ENCODE results near the gene UBAC2. TPM values are rescaled to one million over a fixed set of nuclear protein-coding genes. Genes with fewer than 3 reads are reported as not detected.
"Not testable (repeated sequence)": the region's sequence is repeated elsewhere in the genome, so short reads cannot be mapped to it uniquely, and the experiment has no call there.

The UBAC2 gene
- total and polyA plus RNA-seq, 4 experiments from 2014 or later, result 88.4 to 161 (median 101) TPM

DNA sequence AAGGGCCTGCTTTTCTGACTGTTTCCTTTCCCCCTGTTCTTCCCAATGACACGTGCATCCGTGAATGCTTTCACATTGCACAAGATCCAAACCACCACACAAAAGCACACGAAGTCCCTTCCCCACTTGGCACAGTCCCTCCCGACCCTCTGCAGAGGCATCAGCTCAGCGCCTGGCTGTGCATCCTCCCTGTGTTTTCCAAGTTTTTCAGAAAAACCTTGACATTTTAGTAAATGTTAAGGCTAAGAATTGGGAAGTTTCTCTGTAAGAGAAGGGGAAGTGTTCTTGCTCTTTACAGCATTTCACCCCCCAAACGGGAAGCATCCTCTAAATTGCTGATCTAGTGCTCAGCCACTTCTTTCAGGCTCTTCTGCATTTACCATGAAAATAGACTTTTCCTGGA, 206.1 kb downstream of the UBAC2 start:
- Histone ChIP-seq H3K36me3 (ENCODE audit: insufficient read depth, low read length) (no peaks in the 10 kb centered on the region), H3K4me1 (ENCODE audit: insufficient read depth, low read length) (peaks cover 7% of the 10 kb centered on the region), H3K9me3 (ENCODE audit: control insufficient read depth in 1 of 2, low read length in 2 of 2) (no peaks in the 10 kb centered on the region), H3K4me3 (ENCODE audit: low read length in 2 of 2) (no peak overlapping the region), H3K27me3 (ENCODE audit: insufficient read depth, low read length) (no peaks in the 10 kb centered on the region), H3K27ac (ENCODE audit: low read depth, low read length) (no peak overlapping the region)
- H3K27ac Mint-ChIP-seq, result no peak overlapping the region
- intact Hi-C loops (cut with micrococcal nuclease), result no loop called here
- no peak for DNase-seq
- no peaks in the 10 kb centered on the region for H3K27me3 Mint-ChIP-seq
- peaks cover 12 to 14% (median 13%) of the 10 kb centered on the region in 4 donors for H3K4me1 Mint-ChIP-seq
- CTCF ChIA-PET (ENCODE audit: partially characterized antibody), result interaction anchor here (1.4 to 1.7 kb wide), 2 partner anchors 13 to 141 kb away, joined by 4 read pairs; no protein-coding TSS in a partner anchor
- POLR2A ChIA-PET (ENCODE audit: partially characterized antibody), result no interaction called here
- no peaks in the 10 kb centered on the region for H3K36me3 Mint-ChIP-seq
- H3K4me3 Mint-ChIP-seq, result no peak overlapping the region
- H3K9me3 Mint-ChIP-seq, result peaks cover 0 to 2% (median 0%) of the 10 kb centered on the region in 8 donors

DNA sequence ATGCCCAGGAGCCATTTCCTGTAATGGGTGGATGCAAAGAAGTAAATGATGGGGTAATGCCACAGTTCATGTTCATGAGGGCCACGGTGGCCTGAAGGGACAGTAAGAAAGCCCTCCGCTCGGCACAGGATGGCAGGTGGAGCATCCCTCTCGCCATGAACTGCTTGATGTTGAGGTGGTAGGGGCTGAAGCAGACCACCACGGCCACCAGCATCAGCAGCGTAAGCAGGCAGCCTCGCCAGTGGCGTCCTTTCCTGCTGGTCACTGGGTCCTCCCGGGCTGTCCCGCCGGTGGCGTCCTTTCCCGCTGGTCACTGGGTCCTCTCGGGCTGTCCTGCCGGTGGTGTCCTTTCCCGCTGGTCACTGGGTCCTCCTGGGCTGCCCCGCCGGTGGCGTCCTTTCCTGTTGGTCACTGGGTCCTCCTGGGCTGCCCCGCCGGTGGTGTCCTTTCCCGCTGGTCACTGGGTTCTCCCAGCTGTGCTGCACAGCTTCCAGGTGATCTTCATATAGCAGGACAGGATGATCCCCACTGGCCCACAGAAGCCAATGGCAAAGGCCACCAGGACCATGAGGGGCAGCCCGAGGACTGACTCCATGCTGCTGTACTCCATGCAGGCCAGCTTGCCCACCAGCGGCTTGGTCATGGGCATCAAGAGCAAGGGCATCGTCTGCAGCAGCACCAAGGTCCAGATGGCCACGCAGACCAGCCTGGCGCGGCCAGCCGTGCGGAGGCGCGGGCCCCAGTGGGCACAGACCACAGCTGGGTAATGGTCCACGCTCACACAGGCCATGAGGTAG, 207.4 kb downstream of the UBAC2 start:
- Histone ChIP-seq H3K36me3 (ENCODE audit: insufficient read depth, low read length) (no peaks in the 10 kb centered on the region), H3K27ac (ENCODE audit: low read depth, low read length) (no peak overlapping the region), H3K4me1 (ENCODE audit: insufficient read depth, low read length) (peaks cover 7% of the 10 kb centered on the region), H3K27me3 (ENCODE audit: insufficient read depth, low read length) (no peaks in the 10 kb centered on the region), H3K4me3 (ENCODE audit: low read length in 2 of 2) (no peak overlapping the region), H3K9me3 (ENCODE audit: control insufficient read depth in 1 of 2, low read length in 2 of 2) (no peaks in the 10 kb centered on the region)
- H3K27me3 Mint-ChIP-seq, result no peaks in the 10 kb centered on the region
- ChIA-PET POLR2A (ENCODE audit: partially characterized antibody) (interaction anchor here (1.1 kb wide), 1 partner anchor 208 kb away, joined by 5 read pairs; the partner anchor contains the start of gene UBAC2), CTCF (ENCODE audit: partially characterized antibody) (interaction anchor here (1.4 to 1.7 kb wide), 3 partner anchors 12 to 142 kb away, joined by 3 to 4 read pairs (median 4); no protein-coding TSS in a partner anchor)
- DNase-seq, result no peak
- no peak overlapping the region for H3K4me3 Mint-ChIP-seq
- intact Hi-C loops (cut with micrococcal nuclease), result no loop called here
- H3K27ac Mint-ChIP-seq, result peak overlapping the region in 1 of 7 donors; percentile 35
- H3K4me1 Mint-ChIP-seq, result peaks cover 12 to 14% (median 13%) of the 10 kb centered on the region in 4 donors
- H3K36me3 Mint-ChIP-seq, result no peaks in the 10 kb centered on the region
- peaks cover 0 to 3% (median 0%) of the 10 kb centered on the region in 8 donors for H3K9me3 Mint-ChIP-seq

DNA sequence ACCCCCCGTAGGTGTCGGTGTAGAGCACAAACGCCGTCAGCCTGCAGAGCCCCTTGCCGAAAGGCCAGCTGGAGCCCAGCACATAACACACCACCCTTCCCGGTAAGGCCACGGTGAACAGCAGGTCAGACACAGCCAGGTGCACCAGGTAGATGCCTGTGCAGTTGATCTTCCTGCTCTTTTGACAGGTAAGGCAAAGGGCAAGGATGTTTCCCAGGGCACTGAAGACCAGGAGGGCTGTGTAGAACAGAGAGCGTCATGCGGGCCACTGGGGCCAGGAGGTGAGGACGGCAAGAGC, 208.0 kb downstream of the UBAC2 start:
- Mint-ChIP-seq H3K27ac (peak overlapping the region in 1 of 7 donors; percentile 43), H3K4me3 (no peak overlapping the region), H3K4me1 (peaks cover 9 to 12% (median 11%) of the 10 kb centered on the region in 4 donors), H3K36me3 (no peaks in the 10 kb centered on the region), H3K9me3 (peaks cover 0 to 3% (median 0%) of the 10 kb centered on the region in 8 donors), H3K27me3 (no peaks in the 10 kb centered on the region)
- POLR2A ChIA-PET (ENCODE audit: partially characterized antibody), result no interaction called here
- Histone ChIP-seq H3K36me3 (ENCODE audit: insufficient read depth, low read length) (no peaks in the 10 kb centered on the region), H3K27me3 (ENCODE audit: insufficient read depth, low read length) (no peaks in the 10 kb centered on the region), H3K4me1 (ENCODE audit: insufficient read depth, low read length) (peaks cover 4% of the 10 kb centered on the region), H3K9me3 (ENCODE audit: control insufficient read depth in 1 of 2, low read length in 2 of 2) (no peaks in the 10 kb centered on the region), H3K27ac (ENCODE audit: low read depth, low read length) (no peak overlapping the region), H3K4me3 (ENCODE audit: low read length in 2 of 2) (no peak overlapping the region)
- no peak for DNase-seq
- intact Hi-C loops (cut with micrococcal nuclease), result no loop called here
- CTCF ChIA-PET (ENCODE audit: partially characterized antibody), result interaction anchor here (1.4 to 1.6 kb wide), 2 partner anchors 12 to 22 kb away, joined by 3 read pairs; no protein-coding TSS in a partner anchor

DNA sequence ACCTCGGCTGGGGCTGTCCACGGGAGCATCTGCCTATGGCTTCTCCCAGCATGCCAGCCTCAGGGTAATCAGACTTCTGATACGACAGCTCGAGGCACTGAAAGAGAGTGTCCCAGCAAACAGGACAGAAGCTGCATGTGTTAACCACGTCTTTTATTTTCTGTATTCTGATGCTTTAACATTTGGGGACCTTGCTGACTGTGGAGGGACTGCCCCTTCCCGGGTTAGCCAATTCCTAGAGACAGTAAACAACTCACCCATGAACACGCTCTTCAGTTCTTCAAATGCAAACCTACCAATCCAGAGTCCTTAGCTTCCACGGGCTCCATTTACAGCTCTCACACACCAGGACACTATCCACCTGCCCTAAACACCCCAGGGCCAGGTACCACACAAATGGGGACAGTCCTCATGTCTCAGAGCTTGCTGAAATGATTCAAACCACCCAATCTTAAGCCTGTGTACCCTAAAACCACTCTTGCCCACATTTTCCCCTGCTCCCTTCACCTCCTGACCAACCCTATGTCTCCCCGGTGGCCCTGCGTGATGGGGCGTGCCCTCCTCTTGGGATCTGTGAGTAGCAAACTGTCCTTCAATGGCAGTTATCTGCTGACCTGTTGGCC, 208.9 kb downstream of the UBAC2 start:
- intact Hi-C loops (cut with micrococcal nuclease); H3K27me3 Mint-ChIP-seq; H3K27me3 ChIP-seq (ENCODE audit: insufficient read depth, low read length); H3K36me3 ChIP-seq (ENCODE audit: insufficient read depth, low read length); DNase-seq; H3K4me3 Mint-ChIP-seq; H3K36me3 Mint-ChIP-seq; H3K9me3 ChIP-seq (ENCODE audit: control insufficient read depth in 1 of 2, low read length in 2 of 2); H3K4me1 Mint-ChIP-seq; H3K4me3 ChIP-seq (ENCODE audit: low read length in 2 of 2); H3K27ac ChIP-seq (ENCODE audit: low read depth, low read length); H3K9me3 Mint-ChIP-seq; H3K4me1 ChIP-seq (ENCODE audit: insufficient read depth, low read length): not testable (repeated sequence)
- H3K27ac Mint-ChIP-seq, result peak overlapping the region in 1 of 7 donors; percentile 3
- CTCF ChIA-PET (ENCODE audit: partially characterized antibody), result interaction anchor here (0.6 to 1.6 kb wide), 4 partner anchors 11 to 1236 kb away, joined by 3 read pairs; no protein-coding TSS in a partner anchor
- POLR2A ChIA-PET (ENCODE audit: partially characterized antibody), result interaction anchor here (0.9 to 1.0 kb wide), 2 partner anchors 10 to 16 kb away, joined by 3 read pairs; no protein-coding TSS in a partner anchor

DNA sequence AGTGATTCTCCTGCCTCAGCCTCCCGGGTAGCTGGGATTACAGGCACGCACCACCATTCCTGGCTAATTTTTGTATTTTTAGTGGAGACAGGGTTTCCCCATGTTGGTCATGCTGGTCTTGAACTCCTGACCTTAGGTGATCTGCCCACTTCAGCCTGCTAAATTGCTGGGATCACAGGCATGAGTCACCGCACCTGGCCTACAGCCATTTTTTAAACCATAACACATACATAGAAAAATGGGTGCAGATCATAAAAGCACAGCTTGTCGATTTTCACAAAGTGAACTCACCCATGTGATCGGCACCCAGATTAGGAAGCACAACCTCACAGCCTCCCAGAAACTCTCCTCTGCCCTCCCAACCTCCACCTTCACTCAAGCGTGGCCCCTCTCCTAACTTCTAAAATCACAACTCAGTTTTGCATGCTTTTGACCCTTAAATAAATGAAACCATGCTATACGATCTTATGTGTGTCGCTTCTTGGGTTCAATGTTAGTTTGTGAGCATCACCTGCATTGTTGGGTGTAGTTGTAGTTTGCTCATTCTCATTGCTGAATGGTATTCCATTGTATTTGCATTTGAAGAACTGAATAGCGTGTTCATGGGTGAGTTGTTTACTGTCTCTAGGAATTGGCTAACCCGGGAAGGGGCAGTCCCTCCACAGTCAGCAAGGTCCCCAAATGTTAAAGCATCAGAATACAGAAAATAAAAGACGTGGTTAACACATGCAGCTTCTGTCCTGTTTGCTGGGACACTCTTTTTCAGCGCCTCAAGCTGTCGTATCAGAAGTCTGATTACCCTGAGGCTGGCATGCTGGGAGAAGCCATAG, 210.2 kb downstream of the UBAC2 start:
- H3K9me3 ChIP-seq (ENCODE audit: control insufficient read depth in 1 of 2, low read length in 2 of 2); H3K4me1 ChIP-seq (ENCODE audit: insufficient read depth, low read length); H3K4me1 Mint-ChIP-seq; H3K4me3 Mint-ChIP-seq; intact Hi-C loops (cut with micrococcal nuclease); H3K27me3 Mint-ChIP-seq; H3K36me3 ChIP-seq (ENCODE audit: insufficient read depth, low read length); DNase-seq; H3K9me3 Mint-ChIP-seq; H3K36me3 Mint-ChIP-seq; H3K27me3 ChIP-seq (ENCODE audit: insufficient read depth, low read length); H3K4me3 ChIP-seq (ENCODE audit: low read length in 2 of 2); H3K27ac ChIP-seq (ENCODE audit: low read depth, low read length): not testable (repeated sequence)
- H3K27ac Mint-ChIP-seq, result peak overlapping the region in 1 of 7 donors; percentile 50
- ChIA-PET POLR2A (ENCODE audit: partially characterized antibody) (interaction anchor here (0.9 to 1.4 kb wide), 2 partner anchors 9 kb away, joined by 3 to 4 read pairs; no protein-coding TSS in a partner anchor), CTCF (ENCODE audit: partially characterized antibody) (interaction anchor here (1.3 to 4.0 kb wide), 3 partner anchors 9 to 24 kb away, joined by 3 to 27 read pairs (median 14); no protein-coding TSS in a partner anchor)

DNA sequence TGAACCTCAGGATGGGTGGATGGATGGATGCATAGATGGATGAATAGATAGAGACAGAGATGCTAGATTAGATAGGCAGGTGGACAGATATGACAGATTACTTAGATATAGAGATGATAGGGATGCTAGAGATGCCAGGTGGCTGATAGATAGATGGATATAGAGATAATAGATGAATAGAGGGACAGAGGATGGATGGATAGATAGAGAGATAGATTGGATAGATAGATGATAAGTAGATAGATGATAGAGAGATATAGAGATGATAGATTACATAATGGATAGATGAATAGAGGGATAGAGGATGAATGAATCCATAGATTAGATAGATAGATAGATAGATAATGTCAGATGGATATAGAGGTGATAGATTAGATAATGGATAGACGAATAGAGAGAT, 212.2 kb downstream of the UBAC2 start:
- Histone ChIP-seq H3K4me3 (ENCODE audit: low read length in 2 of 2) (no peak overlapping the region), H3K27ac (ENCODE audit: low read depth, low read length) (no peak overlapping the region), H3K4me1 (ENCODE audit: insufficient read depth, low read length) (peaks cover 6% of the 10 kb centered on the region), H3K27me3 (ENCODE audit: insufficient read depth, low read length) (no peaks in the 10 kb centered on the region), H3K36me3 (ENCODE audit: insufficient read depth, low read length) (no peaks in the 10 kb centered on the region), H3K9me3 (ENCODE audit: control insufficient read depth in 1 of 2, low read length in 2 of 2) (no peaks in the 10 kb centered on the region)
- no peak overlapping the region for H3K4me3 Mint-ChIP-seq
- POLR2A ChIA-PET (ENCODE audit: partially characterized antibody), result interaction anchor here (1.0 to 1.9 kb wide), 2 partner anchors 18 to 41 kb away, joined by 4 to 6 read pairs; no protein-coding TSS in a partner anchor
- no peak overlapping the region for H3K27ac Mint-ChIP-seq
- H3K9me3 Mint-ChIP-seq, result peaks cover 0 to 3% (median 0%) of the 10 kb centered on the region in 8 donors
- CTCF ChIA-PET (ENCODE audit: partially characterized antibody), result interaction anchor here (1.4 to 4.0 kb wide), 3 partner anchors 22 to 143 kb away, joined by 3 to 27 read pairs (median 14); no protein-coding TSS in a partner anchor
- no peaks in the 10 kb centered on the region for H3K27me3 Mint-ChIP-seq
- peaks cover 0 to 10% (median 4%) of the 10 kb centered on the region in 4 donors for H3K4me1 Mint-ChIP-seq
- DNase-seq, result no peak
- intact Hi-C loops (cut with micrococcal nuclease), result no loop called here
- no peaks in the 10 kb centered on the region for H3K36me3 Mint-ChIP-seq

Measured in CD4-positive, alpha-beta memory T cell (primary cell).